Suprapubic skin (tissue), 4 donors: ENCODE data around the gene NFIA. TPM values are rescaled to one million over a fixed set of nuclear protein-coding genes. Genes with fewer than 3 reads are reported as not detected.

Experiments
- DNase-seq, 2 donors: peaks; one replicate each; pipeline ENCODE4 v3.0.0-alpha.2; 2019; ENCODE audit warnings: low spot score in 2 of 2
- H3K27ac ChIP-seq: fragments of 200-600 bp; sonication (generic); one replicate; pipeline ENCODE4 v1.5.1; 2019
- H3K27me3 ChIP-seq: fragments of 200-600 bp; sonication (generic); one replicate; pipeline ENCODE4 v1.5.1; 2019
- H3K36me3 ChIP-seq: fragments of 200-600 bp; sonication (generic); one replicate; pipeline ENCODE4 v1.5.1; 2019
- H3K4me1 ChIP-seq: fragments of 200-600 bp; sonication (generic); one replicate; pipeline ENCODE4 v1.5.1; 2019
- H3K4me3 ChIP-seq: fragments of 200-600 bp; sonication (generic); one replicate; pipeline ENCODE4 v1.5.1; 2019; ENCODE audit warnings: mild to moderate bottlenecking
- H3K9me3 ChIP-seq: fragments of 200-600 bp; sonication (generic); one replicate; pipeline ENCODE4 v1.5.1; 2019
- EP300 ChIP-seq: sonication (generic); formaldehyde crosslinking; IDR thresholded peaks from one replicate; pipeline ENCODE4 v1.6.1; 2017; ENCODE audit warnings: antibody characterized with exemption
- POLR2A ChIP-seq, 2 donors: fragments of 450-650 bp; IDR thresholded peaks; one replicate each; pipeline ENCODE4 v1.6.1; 2017; ENCODE audit warnings: antibody characterized with exemption in 2 of 2, mild to moderate bottlenecking in 2 of 2, moderate library complexity in 2 of 2
- POLR2AphosphoS5 ChIP-seq, 3 donors: sonication (generic); formaldehyde crosslinking; IDR thresholded peaks; one replicate each; pipeline ENCODE4 v1.6.1; 2017; ENCODE audit warnings: antibody characterized with exemption in 3 of 3
- WGBS: methylation state at CpG from one replicate; pipeline ENCODE4 v1.1.5; 2018; 5-methylcytosine and 5-hydroxymethylcytosine counted together
- total RNA-seq, 4 donors: library from RNA; depleted of rRNA; stranded (reverse); fragments of >200 nt; gene quantifications; one replicate each; pipeline ENCODE4 v1.1.0, GENCODE V29; 2016
- TF ChIP-seq, protein P1 (sequence below), 2 donors: fragments of 200-600 bp in 1 of 2; fragments of 450-650 bp in 1 of 2; sonication (generic) in 1 of 2; IDR thresholded peaks; one replicate each; pipeline ENCODE4 v1.5.1; 2016 to 2019; ENCODE audit warnings: antibody characterized with exemption in 2 of 2, mild to moderate bottlenecking in 1 of 2, moderate library complexity in 1 of 2

NFIA gene
- total RNA-seq, 4 donors from 2014 or later, result 30.1 to 54.2 (median 48.2) TPM

DNA sequence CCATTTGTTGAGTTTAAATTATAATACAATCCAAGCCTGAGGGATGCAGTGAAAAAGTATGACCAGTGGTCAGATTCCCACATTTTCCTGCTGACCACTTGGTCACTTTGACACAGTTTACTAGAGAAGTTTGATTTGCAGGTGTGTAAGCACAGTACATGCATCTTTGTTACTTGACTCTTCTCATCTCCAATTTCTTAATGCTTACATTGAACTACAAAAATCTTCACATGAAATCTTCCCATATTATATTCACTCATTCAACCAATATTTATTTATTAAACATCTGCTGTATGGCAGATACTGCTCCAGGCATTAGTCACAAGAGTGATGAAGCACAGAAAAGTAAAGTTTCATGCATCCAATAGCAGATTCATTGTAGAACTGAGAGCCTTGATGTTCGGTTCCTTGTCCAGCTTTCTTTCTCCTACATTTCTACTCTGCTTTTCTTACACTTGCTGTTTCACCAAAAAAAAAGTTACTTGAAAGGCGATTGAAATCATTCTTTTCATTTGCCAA lies 211.7 kb downstream of the NFIA start:
- Histone ChIP-seq H3K27me3 (no peaks in the 10 kb centered on the region), H3K36me3 (no peaks in the 10 kb centered on the region), H3K27ac (no peak overlapping the region), H3K4me1 (peaks cover 11% of the 10 kb centered on the region), H3K9me3 (no peaks in the 10 kb centered on the region), H3K4me3 (no peak overlapping the region)
- DNase-seq, result no peak
- TF ChIP-seq POLR2A (IDR thresholded peaks at IDR 0.05), result no peak
- TF ChIP-seq POLR2AphosphoS5 (IDR thresholded peaks at IDR 0.05), result no peak
- TF ChIP-seq EP300, result no peak
- TF ChIP-seq, protein P1, sequence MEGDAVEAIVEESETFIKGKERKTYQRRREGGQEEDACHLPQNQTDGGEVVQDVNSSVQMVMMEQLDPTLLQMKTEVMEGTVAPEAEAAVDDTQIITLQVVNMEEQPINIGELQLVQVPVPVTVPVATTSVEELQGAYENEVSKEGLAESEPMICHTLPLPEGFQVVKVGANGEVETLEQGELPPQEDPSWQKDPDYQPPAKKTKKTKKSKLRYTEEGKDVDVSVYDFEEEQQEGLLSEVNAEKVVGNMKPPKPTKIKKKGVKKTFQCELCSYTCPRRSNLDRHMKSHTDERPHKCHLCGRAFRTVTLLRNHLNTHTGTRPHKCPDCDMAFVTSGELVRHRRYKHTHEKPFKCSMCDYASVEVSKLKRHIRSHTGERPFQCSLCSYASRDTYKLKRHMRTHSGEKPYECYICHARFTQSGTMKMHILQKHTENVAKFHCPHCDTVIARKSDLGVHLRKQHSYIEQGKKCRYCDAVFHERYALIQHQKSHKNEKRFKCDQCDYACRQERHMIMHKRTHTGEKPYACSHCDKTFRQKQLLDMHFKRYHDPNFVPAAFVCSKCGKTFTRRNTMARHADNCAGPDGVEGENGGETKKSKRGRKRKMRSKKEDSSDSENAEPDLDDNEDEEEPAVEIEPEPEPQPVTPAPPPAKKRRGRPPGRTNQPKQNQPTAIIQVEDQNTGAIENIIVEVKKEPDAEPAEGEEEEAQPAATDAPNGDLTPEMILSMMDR (IDR thresholded peaks at IDR 0.05), result no peak
- WGBS, result 76% methylated on average over 2 of the region's 2 CpGs

DNA sequence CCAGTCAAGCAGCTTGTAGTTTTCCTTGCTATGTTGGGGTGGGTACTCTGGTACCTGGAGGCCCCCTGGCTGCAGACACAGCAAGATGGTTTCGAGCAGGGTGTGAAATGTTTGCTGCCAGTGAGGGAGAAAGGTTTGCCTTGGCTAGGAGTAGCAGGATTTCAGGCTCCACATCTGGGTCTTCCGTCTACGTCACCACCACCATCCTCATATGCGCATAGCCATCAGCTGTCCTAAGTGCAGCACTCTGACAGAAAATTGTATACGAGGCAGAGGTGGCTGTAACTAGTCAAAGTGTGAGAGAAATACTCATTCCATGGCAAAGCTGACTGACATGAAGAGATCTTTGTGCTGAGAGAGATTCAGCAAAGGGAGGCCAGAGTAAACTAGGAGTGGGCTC lies 212.6 kb downstream of the NFIA start:
- Histone ChIP-seq H3K27ac (no peak overlapping the region), H3K36me3 (no peaks in the 10 kb centered on the region), H3K27me3 (no peaks in the 10 kb centered on the region), H3K9me3 (no peaks in the 10 kb centered on the region), H3K4me1 (peaks cover 11% of the 10 kb centered on the region), H3K4me3 (no peak overlapping the region)
- no peak for TF ChIP-seq POLR2AphosphoS5 (IDR thresholded peaks at IDR 0.05)
- no peak for TF ChIP-seq EP300
- TF ChIP-seq POLR2A (IDR thresholded peaks at IDR 0.05), result no peak
- TF ChIP-seq, protein P1 (IDR thresholded peaks at IDR 0.05), result no peak
- WGBS, result 93% methylated on average over 5 of the region's 5 CpGs
- DNase-seq, result no peak

DNA sequence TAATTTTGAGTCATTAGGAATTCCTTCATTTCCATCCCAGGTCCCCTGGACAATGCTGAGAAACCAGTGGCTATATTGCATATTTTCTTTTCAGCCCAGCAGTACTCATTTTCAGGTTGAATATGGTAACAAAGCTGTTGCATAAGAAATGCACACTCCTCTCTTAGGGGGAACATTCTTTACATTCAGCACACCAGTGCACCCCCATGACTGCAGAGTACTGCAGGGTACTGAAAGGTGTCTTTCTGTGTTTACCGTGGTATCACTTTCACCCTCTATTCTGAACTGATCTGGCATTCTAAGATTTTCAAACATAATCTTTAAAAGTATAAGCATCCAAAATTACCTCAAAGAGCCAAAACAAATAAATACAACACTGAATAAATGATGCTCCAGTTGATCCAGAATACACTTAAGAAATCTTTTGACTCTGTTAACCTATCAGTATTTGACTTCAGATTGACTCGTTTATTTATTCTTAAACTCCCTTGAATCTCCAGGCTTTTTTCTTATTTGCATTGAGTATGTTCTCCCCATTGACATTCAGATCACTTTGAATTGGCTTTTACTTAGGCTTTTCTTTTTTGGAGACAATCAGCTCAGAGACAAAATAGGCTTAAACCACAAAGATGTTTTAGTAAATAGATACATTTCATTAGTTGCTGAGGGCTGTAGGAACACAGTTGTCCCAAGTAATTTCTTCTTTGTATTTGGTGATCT lies 213.6 kb downstream of the NFIA start:
- 87% methylated on average over 2 of the region's 2 CpGs for WGBS
- TF ChIP-seq POLR2A (IDR thresholded peaks at IDR 0.05), result no peak
- TF ChIP-seq POLR2AphosphoS5 (IDR thresholded peaks at IDR 0.05), result no peak
- no peak for TF ChIP-seq EP300
- TF ChIP-seq, protein P1 (IDR thresholded peaks at IDR 0.05), result no peak
- H3K27me3 ChIP-seq, result no peaks in the 10 kb centered on the region
- no peaks in the 10 kb centered on the region for H3K36me3 ChIP-seq
- H3K4me1 ChIP-seq, result peaks cover 11% of the 10 kb centered on the region
- no peaks in the 10 kb centered on the region for H3K9me3 ChIP-seq
- DNase-seq, result no peak
- no peak overlapping the region for H3K27ac ChIP-seq
- no peak overlapping the region for H3K4me3 ChIP-seq

DNA sequence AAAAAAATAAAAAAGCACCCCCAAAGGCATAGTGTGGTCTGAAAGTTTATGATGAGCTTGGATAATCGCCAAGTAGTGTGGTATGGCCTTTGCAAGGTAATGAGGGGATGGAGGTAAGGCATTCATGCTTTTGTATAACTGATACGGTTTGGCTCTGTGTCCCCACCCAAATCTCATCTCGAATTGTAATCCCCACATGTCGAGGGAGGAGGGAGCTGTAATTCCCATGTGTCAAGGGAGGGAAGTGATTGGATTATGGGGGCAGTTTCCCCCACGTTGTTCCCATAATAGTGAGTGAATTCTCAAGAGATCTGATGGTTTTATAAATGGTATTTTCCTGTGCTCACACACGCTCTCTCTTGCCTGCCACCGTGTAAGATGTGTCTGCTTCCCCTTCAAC lies 215.5 kb downstream of the NFIA start:
- Histone ChIP-seq H3K4me3 (no peak overlapping the region), H3K27me3 (no peaks in the 10 kb centered on the region), H3K4me1 (peaks cover 24% of the 10 kb centered on the region), H3K9me3 (no peaks in the 10 kb centered on the region), H3K27ac (no peak overlapping the region), H3K36me3 (no peaks in the 10 kb centered on the region)
- no peak for TF ChIP-seq POLR2AphosphoS5 (IDR thresholded peaks at IDR 0.05)
- TF ChIP-seq, protein P1 (IDR thresholded peaks at IDR 0.05), result no peak
- no peak for DNase-seq
- 89% methylated on average over 7 of the region's 7 CpGs for WGBS

DNA sequence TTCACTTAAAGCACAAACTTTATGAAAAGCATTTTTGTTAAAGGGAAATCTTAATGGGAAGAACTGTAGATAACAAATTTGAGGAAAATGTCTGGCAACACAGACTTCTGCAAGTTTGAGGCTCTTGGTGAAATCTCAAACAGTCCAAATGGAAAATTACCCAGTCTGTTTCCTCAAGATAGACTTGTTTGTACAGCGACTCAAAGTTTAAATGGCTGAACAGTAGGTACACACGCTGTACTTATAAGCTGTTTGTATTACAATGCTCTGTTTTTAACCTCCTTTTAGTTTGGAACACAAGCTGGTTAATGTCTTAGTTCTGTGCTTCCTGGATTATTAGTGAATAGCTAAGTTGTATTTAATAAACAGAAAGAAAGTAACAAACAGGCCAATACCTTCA lies 217.1 kb downstream of the NFIA start:
- no peak for TF ChIP-seq POLR2AphosphoS5 (IDR thresholded peaks at IDR 0.05)
- H3K4me1 ChIP-seq, result peaks cover 22% of the 10 kb centered on the region
- H3K4me3 ChIP-seq, result no peak overlapping the region
- peak overlapping the region; percentile 25 for H3K27ac ChIP-seq
- 55% methylated on average over 2 of the region's 2 CpGs for WGBS
- no peak for DNase-seq
- H3K9me3 ChIP-seq, result no peaks in the 10 kb centered on the region
- H3K36me3 ChIP-seq, result no peaks in the 10 kb centered on the region
- H3K27me3 ChIP-seq, result no peaks in the 10 kb centered on the region
